NOMO-1 treated with dmso at 0.1 percent for 144 hours (cell line): ENCODE data around the gene ESCO1.
"Not testable (repeated sequence)": the region's sequence is repeated elsewhere in the genome, so short reads cannot be mapped to it uniquely, and the experiment has no call there.

Experiments used
- DNase-seq: peaks from one replicate; lab custom pipeline; 2025; ENCODE audit not compliant: unreplicated experiment; lab: John Stamatoyannopoulos, UW

Gene ESCO1

GRCh38 chr18:21592361-21592760 lies 8.1 kb downstream of the ESCO1 start:
- not testable (repeated sequence) for DNase-seq

- no peak for DNase-seq
These were observed 16.1 kb downstream of the ESCO1 start for GRCh38 chr18:21584391-21584790.

- no peak for DNase-seq
These were observed 24.8 kb downstream of the ESCO1 start for GRCh38 chr18:21575656-21576055.

GRCh38 chr18:21571772-21572171 lies 28.7 kb downstream of the ESCO1 start:
- no peak for DNase-seq

GRCh38 chr18:21559195-21559594 lies 41.3 kb downstream of the ESCO1 start:
- DNase-seq = no peak

- DNase-seq = no peak
These were observed 42.8 kb downstream of the ESCO1 start for GRCh38 chr18:21557607-21558253.

- no peak for DNase-seq
These were observed 50.0 kb downstream of the ESCO1 start for GRCh38 chr18:21550510-21550970.

- DNase-seq = no peak
These were observed 51.9 kb downstream of the ESCO1 start for GRCh38 chr18:21548647-21549046.

GRCh38 chr18:21546423-21546822 lies 54.1 kb downstream of the ESCO1 start:
- no peak for DNase-seq

GRCh38 chr18:21538230-21538629 lies 62.3 kb downstream of the ESCO1 start:
- DNase-seq = no peak

- DNase-seq = no peak
These were observed 66.2 kb downstream of the ESCO1 start for GRCh38 chr18:21534327-21534726.

- DNase-seq = no peak
These were observed 74.0 kb downstream of the ESCO1 start for GRCh38 chr18:21526463-21526862.

GRCh38 chr18:21525916-21526315 lies 74.6 kb downstream of the ESCO1 start:
- no peak for DNase-seq

- no peak for DNase-seq
These were observed 78.0 kb downstream of the ESCO1 start for GRCh38 chr18:21522530-21522929.

GRCh38 chr18:21513741-21514140 lies 86.8 kb downstream of the ESCO1 start:
- DNase-seq = no peak

- no peak for DNase-seq
These were observed 87.2 kb downstream of the ESCO1 start for GRCh38 chr18:21513292-21513691.

GRCh38 chr18:21509062-21509461 lies 91.4 kb downstream of the ESCO1 start:
- no peak for DNase-seq

GRCh38 chr18:21507913-21508701 lies 92.4 kb downstream of the ESCO1 start:
- no peak for DNase-seq

- DNase-seq = no peak
These were observed 97.8 kb downstream of the ESCO1 start for GRCh38 chr18:21502661-21503060.

- no peak for DNase-seq
These were observed 100.5 kb downstream of the ESCO1 start for GRCh38 chr18:21499997-21500396.

- DNase-seq = no peak
These were observed 104.1 kb downstream of the ESCO1 start for GRCh38 chr18:21496277-21496835.

GRCh38 chr18:21490748-21491147 lies 109.8 kb downstream of the ESCO1 start:
- no peak for DNase-seq
